Central memory CD8-positive, alpha-beta T cell (primary cell): Measurements from ENCODE around the gene ZNF808.
"Not testable (repeated sequence)": the region's sequence is repeated elsewhere in the genome, so short reads cannot be mapped to it uniquely, and the experiment has no call there.

ENCODE experiments used
- ATAC-seq: fragments of 150-1000 bp; cut with Tn5 transposase; replicated peaks from 2 replicates; pipeline ENCODE4 v1.10.0; 2022; ENCODE audit warnings: mild to moderate bottlenecking, moderate FRiP score, moderate number of reproducible peaks; ENCODE audit not compliant: poor library complexity, severe bottlenecking; ENCODE audit errors: extremely low read depth
- DNase-seq, 2 donors: peaks; one replicate each; pipeline ENCODE4 v3.0.0; 2021; ENCODE audit warnings: low spot score in 2 of 2
- H3K27ac Mint-ChIP-seq: one replicate; pipeline ENCODE4 v1.8.0; 2022; ENCODE audit warnings: low read depth, mild to moderate bottlenecking, moderate library complexity, mixed read lengths
- H3K27me3 Mint-ChIP-seq: one replicate; pipeline ENCODE4 v1.8.0; 2022; ENCODE audit warnings: mixed read lengths
- H3K36me3 Mint-ChIP-seq: one replicate; pipeline ENCODE4 v1.8.0; 2022; ENCODE audit warnings: mild to moderate bottlenecking, moderate library complexity, mixed read lengths; ENCODE audit not compliant: insufficient read depth
- H3K4me1 Mint-ChIP-seq: one replicate; pipeline ENCODE4 v1.8.0; 2022; ENCODE audit warnings: mixed read lengths
- H3K4me3 Mint-ChIP-seq: one replicate; pipeline ENCODE4 v1.8.0; 2022; ENCODE audit warnings: mild to moderate bottlenecking, moderate library complexity, mixed read lengths
- H3K9me3 Mint-ChIP-seq: one replicate; pipeline ENCODE4 v1.8.0; 2022; ENCODE audit warnings: mixed read lengths

Gene ZNF808

DNA sequence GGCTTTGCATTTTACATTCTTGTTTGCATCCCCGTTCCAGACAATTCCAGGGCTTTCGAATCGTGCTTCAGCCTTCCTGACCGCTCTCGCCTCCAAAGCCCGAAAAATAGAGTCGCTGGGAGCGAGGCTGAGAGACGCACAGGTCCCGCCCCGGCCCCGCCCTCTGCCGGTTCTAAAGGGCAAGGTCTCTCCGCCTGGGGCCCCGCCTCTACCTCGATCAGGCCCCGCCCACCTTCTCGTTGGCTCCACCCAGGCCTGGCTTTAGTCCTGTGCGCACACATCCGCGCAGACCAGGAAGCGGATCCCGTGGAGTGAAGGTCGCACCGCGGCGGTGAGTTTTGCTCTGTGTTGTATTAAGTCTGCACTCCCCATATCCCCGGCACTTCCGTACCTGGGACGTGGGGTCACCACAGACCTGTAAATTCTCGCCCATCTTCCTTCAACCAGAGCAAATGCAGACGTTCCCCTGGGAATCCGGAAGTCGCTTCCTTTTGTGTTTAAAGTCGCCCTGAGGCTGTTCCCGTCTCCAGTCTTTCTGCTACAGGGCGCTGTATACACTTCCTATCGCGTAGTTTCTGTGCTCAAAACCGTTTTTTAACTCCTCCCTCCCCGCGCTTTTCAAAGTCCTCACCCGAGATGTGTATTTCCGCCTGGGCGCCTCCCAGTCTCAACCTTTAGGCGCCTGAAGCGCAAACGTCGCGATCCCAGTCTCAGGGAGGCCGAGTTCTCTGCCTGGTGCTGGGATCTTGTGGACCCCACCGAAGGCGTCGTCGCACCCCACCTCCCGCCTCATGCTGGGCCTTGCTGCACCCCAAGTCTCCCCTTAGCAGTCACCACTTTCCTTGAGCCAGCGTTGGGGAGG lies 42.8 kb downstream of the ZNF808 start, which contains the start of gene ZNF701:
Gene ZNF701 (plus strand): TSS at position 288 of the 862 bp plus-strand sequence. CDS start 3,861 bp downstream, outside the sequence.
- Mint-ChIP-seq H3K4me1 (peaks cover 32% of the 10 kb centered on the region), H3K36me3 (peaks cover 25% of the 10 kb centered on the region), H3K4me3 (peak within 1 kb of the TSS; percentile 88), H3K9me3 (peaks cover 7% of the 10 kb centered on the region), H3K27me3 (no peaks in the 10 kb centered on the region), H3K27ac (peak within 1 kb of the TSS; percentile 87)
- ATAC-seq = peak; percentile 96
- DNase-seq = peak; percentile 97 to 98

DNA sequence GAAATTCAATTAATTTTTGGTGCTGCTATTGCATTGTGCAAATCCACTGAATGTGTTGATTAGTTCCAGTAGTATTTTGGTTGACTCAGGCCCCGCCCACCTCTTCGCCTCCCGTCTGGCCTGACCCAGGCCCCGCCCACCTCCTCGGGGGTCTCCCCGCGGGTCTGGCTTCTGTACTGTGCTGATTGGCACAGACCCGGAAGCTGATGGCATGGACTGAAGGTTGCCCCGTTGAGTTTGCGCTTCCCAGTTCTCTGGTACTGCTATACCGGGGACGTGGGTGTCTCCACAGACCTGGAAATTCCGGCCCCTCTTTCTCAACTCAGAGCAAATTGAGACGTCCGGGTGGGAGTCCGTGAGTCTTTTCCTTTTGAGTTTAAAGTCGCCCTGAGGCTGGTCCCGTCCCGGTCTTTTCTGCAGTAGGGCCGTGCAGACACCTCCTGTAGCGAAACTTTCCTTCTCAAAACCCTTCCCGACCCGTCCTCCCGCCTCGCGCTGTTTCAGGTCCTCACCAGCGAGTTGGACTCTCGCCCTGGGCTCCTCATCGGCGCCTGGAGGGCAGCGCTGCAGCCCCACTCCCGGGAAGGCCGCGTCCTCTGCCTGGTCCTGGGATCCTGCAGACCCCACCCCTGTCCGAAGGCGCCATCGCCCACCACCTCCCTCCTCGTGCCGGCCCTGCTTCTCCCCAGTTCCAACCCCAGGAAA lies 57.4 kb downstream of the ZNF808 start:
- Mint-ChIP-seq H3K36me3 (peaks cover 33% of the 10 kb centered on the region), H3K27me3 (no peaks in the 10 kb centered on the region), H3K27ac (no peak overlapping the region), H3K4me3 (no peak overlapping the region), H3K4me1 (no peaks in the 10 kb centered on the region), H3K9me3 (peaks cover 6% of the 10 kb centered on the region)
- ATAC-seq = no peak
- DNase-seq = no peak

DNA sequence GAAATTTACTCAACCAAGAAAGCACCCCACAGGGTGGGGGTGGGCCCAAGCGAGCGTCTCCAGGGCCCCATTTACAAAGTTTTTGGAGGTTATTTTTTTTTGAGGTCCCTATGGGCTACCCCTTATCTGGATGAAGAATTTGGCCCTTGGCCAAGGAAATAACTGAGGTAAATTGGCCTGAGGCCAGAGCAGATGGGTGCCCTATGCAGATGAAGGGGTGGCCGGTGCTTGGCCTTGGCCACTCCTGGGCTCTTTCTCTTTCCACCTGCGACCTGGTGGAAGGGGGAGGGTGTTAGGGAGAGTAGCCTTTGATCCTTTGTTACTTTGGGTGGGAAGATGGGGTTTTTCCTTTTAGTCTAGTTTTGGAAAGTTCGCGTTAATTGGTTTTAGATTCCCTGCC lies 58.1 kb downstream of the ZNF808 start:
- DNase-seq = no peak
- no peak for ATAC-seq
- H3K27me3 Mint-ChIP-seq = no peaks in the 10 kb centered on the region
- peak overlapping the region; percentile 6 for H3K27ac Mint-ChIP-seq
- H3K9me3 Mint-ChIP-seq = peaks cover 6% of the 10 kb centered on the region
- no peak overlapping the region for H3K4me3 Mint-ChIP-seq
- peaks cover 27% of the 10 kb centered on the region for H3K36me3 Mint-ChIP-seq
- no peaks in the 10 kb centered on the region for H3K4me1 Mint-ChIP-seq

DNA sequence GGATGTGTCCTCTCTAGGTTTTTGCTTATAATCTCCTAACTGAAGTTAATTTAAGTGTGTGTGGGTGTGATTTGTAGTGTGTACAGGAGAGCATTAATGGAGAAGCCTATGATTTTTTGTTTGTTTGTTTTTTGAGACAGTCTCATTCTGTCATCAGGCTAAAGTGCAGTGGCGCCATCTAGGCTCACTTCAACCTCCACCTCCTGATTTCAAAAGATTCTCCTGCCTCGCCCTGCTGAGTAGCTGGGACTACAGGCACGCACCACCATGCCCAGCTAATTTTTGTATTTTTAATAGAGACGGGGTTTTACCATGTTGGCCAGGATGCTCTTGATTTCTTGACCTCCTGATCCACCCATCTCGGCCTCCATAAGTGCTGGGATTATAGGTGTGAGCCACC lies 63.3 kb downstream of the ZNF808 start:
- Mint-ChIP-seq H3K4me1 (no peaks in the 10 kb centered on the region), H3K27me3 (no peaks in the 10 kb centered on the region), H3K36me3 (peaks cover 7% of the 10 kb centered on the region), H3K4me3 (no peak overlapping the region), H3K27ac (no peak overlapping the region), H3K9me3 (no peaks in the 10 kb centered on the region)
- ATAC-seq = no peak
- DNase-seq = no peak

DNA sequence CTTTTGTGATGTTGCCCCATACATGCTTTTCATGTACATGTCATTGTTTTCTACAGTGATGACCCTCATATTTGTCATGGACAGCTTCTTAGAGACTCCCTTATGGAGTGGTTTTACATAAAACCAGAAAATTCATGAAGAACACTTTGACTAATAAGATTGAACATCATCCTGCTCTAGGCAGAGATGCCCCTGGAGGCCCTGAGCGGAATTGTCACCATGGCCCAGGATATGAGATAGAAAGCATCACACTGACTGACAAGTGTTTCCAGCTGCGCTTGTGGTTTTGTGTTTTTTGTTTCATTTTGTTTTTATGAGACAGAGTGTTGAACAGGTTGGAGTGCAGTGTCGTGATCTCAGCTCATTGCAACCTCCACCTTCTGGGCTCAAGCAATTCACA lies 64.8 kb downstream of the ZNF808 start:
- Mint-ChIP-seq H3K4me3 (no peak overlapping the region), H3K27me3 (no peaks in the 10 kb centered on the region), H3K4me1 (no peaks in the 10 kb centered on the region), H3K27ac (no peak overlapping the region), H3K9me3 (peaks cover 9% of the 10 kb centered on the region), H3K36me3 (peaks cover 5% of the 10 kb centered on the region)
- no peak for DNase-seq
- no peak for ATAC-seq

DNA sequence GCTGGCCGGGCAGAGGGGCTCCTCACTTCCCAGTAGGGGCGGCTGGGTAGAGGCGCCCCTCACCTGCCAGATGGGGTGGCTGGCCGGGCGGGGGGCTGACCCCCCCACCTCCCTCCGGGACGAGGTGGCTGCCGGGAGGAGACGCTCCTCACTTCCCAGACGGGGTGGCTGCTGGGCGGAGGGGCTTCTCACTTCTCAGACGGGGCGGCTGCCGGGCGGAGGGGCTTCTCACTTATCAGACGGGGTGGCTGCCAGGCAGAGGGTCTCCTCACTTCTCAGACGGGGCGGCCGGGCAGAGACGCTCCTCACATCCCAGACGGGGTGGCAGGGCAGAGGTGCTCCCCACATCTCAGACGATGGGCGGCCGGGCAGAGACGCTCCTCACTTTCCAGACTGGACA lies 66.0 kb downstream of the ZNF808 start:
- not testable (repeated sequence) for DNase-seq, H3K36me3 Mint-ChIP-seq, ATAC-seq, H3K4me1 Mint-ChIP-seq, H3K27ac Mint-ChIP-seq, H3K4me3 Mint-ChIP-seq, H3K27me3 Mint-ChIP-seq
- H3K9me3 Mint-ChIP-seq = peaks cover 12% of the 10 kb centered on the region

DNA sequence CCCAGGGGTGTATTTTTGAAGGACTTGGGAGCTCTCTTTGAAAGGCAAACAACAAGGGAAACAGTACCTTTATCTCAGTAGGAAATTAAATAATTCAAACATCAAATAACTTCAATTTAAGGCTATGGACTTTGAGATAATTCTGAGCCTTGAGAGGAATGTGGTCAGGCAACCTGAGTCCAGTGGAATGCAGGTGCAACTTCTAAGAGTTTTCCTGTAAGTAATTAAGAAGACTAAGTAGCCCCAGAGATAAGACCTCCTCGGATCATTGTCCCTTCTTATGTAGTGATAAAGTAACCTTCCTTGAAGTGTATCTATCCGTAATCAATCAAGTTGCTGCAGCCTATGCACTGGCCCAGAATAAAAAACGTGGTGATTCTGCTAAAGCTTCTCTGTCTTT lies 71.8 kb downstream of the ZNF808 start:
- H3K4me3 Mint-ChIP-seq = no peak overlapping the region
- peaks cover 5% of the 10 kb centered on the region for H3K36me3 Mint-ChIP-seq
- ATAC-seq = no peak
- no peaks in the 10 kb centered on the region for H3K27me3 Mint-ChIP-seq
- no peak overlapping the region for H3K27ac Mint-ChIP-seq
- H3K9me3 Mint-ChIP-seq = peaks cover 12% of the 10 kb centered on the region
- DNase-seq = no peak
- peaks cover 15% of the 10 kb centered on the region for H3K4me1 Mint-ChIP-seq

DNA sequence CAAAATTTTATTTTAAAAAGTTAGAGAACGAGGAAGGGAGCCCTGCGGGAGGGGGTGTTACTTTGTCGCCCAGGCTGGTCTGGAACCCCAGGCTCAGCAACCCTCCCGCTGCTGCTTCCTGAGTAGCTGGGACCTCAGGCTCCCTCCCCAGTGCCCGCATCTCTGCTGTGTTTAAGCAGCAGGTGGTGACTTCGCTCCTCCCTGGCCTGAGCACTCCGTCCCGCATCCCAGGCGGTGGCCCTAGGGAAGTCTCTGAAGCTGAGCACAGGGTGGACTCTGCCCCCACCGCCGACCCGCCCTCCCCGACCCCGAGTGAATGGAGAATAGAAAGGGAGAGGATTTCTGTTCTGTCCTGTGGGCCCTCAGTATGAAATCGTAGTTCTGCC lies 73.2 kb downstream of the ZNF808 start:
- Mint-ChIP-seq H3K36me3 (peaks cover 5% of the 10 kb centered on the region), H3K4me3 (peak overlapping the region; percentile 83), H3K4me1 (peaks cover 24% of the 10 kb centered on the region), H3K27ac (no peak overlapping the region), H3K27me3 (no peaks in the 10 kb centered on the region), H3K9me3 (peaks cover 14% of the 10 kb centered on the region)
- DNase-seq (no peak), ATAC-seq (peak; percentile 29)

DNA sequence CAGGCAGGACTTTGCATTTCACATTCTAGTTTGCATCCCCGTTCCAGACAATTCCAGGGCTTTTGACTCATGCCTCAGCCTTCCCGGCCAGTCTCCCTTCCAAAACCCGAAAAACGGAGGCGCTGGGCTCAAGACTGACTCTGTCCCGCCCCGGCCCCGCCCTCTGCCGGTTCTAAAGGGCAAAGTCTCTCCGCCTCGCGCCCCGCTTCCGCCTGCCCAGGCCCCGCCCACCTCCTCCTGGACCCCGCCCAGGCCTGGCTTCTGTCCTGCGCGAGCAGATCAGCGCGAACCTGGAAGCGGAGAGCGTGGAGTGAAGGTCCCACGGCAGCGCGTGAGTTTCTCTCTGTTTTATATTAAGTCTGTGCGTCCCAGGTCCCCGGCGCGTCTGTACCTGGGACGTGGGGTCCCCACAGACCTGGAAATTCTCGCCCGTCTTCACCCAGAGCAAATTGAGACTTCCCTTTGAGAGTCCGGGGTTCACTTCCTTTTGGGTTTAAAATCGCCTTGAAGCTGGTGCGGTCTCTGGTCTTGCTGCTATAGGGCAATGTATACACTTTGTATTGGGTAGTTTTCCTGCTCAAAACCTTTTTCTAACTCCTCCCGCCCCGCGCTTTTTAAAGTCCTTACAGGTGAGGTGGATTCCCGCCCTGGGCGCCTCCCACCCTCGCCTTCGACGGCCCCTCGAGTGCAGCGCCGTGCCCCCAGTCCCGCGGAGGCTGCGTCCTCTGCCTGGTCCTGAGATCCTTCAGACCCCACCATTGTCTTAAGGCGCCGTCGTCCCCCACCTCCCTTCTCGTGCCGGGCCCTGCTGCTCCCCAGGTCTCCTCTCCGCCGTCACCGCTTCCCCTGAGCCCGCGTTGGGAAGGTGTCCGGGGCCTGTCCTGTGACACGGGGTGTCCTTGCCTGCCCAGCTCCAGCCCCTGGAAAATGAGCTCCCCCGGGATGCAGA lies 73.8 kb downstream of the ZNF808 start:
- Mint-ChIP-seq H3K27ac (peak overlapping the region; percentile 39), H3K4me3 (peak overlapping the region; percentile 83), H3K36me3 (peaks cover 6% of the 10 kb centered on the region), H3K27me3 (no peaks in the 10 kb centered on the region), H3K4me1 (peaks cover 27% of the 10 kb centered on the region), H3K9me3 (peaks cover 17% of the 10 kb centered on the region)
- DNase-seq (peak; percentile 88 to 90), ATAC-seq (peak; percentile 98)

DNA sequence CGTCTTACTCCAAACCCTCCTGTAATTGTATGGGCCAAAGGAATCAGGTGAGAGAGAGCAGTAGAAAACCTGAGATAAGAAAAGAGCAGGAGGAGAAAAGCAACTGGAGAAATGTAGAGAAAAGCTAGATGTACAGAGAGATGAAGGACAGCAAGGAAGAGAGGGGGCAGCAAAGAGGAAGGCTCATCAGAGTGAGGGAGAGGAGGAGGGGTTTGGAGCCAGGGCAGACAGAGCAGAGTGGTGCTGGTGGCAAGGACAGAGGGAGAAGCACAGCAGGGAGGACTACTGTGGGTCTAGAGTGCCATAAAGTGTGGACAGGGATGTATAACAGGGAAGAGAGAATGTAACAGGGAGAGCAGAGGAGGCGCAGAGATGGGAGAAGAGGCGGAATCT lies 74.5 kb downstream of the ZNF808 start:
- DNase-seq, H3K27me3 Mint-ChIP-seq, ATAC-seq, H3K36me3 Mint-ChIP-seq: not testable (repeated sequence)
- Mint-ChIP-seq H3K4me3 (peak overlapping the region; percentile 83), H3K27ac (peak overlapping the region; percentile 39), H3K4me1 (peaks cover 27% of the 10 kb centered on the region), H3K9me3 (peaks cover 12% of the 10 kb centered on the region)

DNA sequence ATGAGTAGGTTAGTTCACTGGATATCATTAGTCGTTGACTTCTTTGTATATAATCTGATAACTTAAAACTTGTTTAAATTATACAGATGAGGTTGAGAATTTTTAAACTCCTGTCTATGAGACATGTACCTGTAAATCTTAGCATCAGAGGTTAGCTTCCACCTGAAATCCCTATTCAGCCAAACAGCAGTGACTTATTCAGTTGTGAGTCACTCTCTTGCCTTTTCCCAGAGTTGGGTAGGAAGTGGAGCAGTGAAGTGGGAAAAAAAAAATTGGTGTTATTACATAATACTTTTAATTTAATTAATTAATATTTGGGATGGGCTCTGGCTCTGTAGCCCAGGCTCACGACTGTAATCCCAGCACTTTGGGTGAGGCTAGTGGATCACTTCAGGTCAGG lies 75.5 kb downstream of the ZNF808 start:
- Mint-ChIP-seq H3K27me3 (no peaks in the 10 kb centered on the region), H3K4me3 (no peak overlapping the region), H3K27ac (no peak overlapping the region), H3K36me3 (peaks cover 6% of the 10 kb centered on the region), H3K4me1 (peaks cover 27% of the 10 kb centered on the region), H3K9me3 (peaks cover 5% of the 10 kb centered on the region)
- no peak for ATAC-seq
- DNase-seq = no peak

DNA sequence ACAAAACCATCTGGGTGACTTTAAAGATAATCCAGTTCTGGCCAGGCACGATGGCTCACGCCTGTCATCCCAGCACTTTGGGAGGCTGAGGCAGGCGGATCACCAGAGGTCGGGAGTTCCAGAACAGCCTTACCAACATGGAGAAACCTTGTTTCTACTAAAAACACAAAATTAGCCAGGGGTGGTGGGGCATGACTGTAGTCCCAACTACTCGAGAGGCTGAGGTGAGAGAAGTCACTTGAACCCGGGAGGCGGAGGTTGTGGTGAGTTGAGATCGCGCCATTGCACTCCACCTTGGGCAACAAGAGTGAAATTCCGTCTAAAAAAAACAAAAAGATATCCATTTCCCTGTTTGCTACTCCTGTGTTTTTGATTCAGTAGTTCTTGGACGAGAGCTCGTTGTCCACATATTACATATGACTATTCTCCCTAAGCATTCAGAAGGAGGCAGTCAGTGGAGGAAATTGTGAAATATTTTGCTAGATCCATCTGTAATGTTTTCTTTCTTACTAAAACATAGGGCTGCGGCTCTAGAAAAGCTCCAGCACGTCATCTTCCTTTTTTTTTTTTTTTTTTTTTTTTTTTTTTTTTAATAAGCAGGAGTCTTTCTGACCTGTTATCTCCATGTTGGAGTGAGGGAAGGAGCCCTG lies 76.2 kb downstream of the ZNF808 start:
- H3K9me3 Mint-ChIP-seq = peaks cover 5% of the 10 kb centered on the region
- H3K27ac Mint-ChIP-seq = no peak overlapping the region
- no peak overlapping the region for H3K4me3 Mint-ChIP-seq
- no peaks in the 10 kb centered on the region for H3K27me3 Mint-ChIP-seq
- peaks cover 27% of the 10 kb centered on the region for H3K4me1 Mint-ChIP-seq
- no peak for ATAC-seq
- H3K36me3 Mint-ChIP-seq = peaks cover 6% of the 10 kb centered on the region
- no peak for DNase-seq
